GM18498 (cell line): Measurements from ENCODE around the gene OR9G1.
"Not testable (repeated sequence)": the region's sequence is repeated elsewhere in the genome, so short reads cannot be mapped to it uniquely, and the experiment has no call there.

Experiments used
- ATAC-seq: cut with Tn5 transposase; IDR thresholded peaks from one replicate; pipeline ENCODE4 v1.9.1; 2021; ENCODE audit warnings: mild to moderate bottlenecking, moderate library complexity; ENCODE audit not compliant: unreplicated experiment

Gene OR9G1, protein sequence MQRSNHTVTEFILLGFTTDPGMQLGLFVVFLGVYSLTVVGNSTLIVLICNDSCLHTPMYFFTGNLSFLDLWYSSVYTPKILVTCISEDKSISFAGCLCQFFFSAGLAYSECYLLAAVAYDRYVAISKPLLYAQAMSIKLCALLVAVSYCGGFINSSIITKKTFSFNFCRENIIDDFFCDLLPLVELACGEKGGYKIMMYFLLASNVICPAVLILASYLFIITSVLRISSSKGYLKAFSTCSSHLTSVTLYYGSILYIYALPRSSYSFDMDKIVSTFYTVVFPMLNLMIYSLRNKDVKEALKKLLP

DNA sequence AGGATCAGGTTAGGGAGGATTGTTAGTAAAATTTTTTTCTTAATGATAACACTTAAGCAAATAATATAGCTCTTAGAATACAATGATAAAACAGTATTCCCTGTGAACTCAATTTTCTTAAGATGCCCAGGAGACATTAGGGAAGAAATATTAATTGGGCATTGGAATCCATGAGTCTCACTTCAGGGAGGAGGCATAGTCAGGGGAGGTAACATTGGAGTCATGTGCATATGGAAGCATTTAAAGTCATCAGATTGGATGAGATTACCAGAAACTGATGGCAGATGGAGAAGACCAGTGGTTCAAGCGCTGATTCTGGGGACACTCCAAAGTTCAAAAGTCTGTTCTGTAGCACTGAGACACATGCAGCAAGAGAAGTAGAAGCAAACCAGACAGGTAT is at the start of gene OR9G1:
TSS of gene OR9G1 (plus strand) at position 301 of the 400 bp plus-strand sequence. CDS start 1,293 bp downstream, outside the sequence.
- no peak for ATAC-seq

DNA sequence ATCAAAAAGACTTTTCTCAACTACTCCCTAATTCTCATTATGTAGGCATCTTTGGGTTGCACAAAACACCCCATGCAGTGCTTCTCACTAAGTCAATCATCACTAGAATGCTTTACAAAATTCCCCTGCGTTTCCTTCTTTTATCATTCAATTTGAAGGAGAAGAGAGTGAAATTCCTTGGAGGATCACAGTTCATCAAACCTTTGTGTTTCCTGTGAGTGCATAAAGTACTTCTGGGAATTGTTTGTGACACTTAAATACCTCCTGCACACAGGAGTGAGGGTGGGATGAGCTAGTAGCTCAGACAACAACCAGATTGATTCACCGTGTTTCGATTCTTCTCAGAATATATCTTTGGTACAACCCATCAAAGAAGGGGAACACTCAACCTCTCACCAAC is 39.1 kb upstream of the OR9G1 start:
- no peak for ATAC-seq

DNA sequence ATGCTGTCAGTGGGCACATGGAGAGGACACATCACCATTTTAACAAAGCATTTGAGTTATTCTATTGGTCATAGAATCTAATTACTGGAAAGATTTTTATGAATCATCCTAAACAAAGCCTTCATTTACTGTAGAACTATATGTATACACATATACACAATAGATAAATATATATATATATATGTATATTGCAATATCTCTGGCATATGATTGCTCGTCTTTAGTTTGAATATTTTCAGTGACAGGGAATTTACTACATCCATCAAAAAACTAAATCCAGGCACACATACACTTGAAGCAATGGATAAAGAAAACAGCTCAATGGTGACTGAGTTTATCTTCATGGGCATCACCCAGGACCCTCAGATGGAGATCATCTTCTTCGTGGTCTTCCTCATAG is 35.5 kb upstream of the OR9G1 start, which contains the start of gene OR5AR1:
TSS of gene OR5AR1 (plus strand) at position 301 of the 400 bp plus-strand sequence. CDS start at position 301, 0 bp downstream.
- no peak for ATAC-seq

DNA sequence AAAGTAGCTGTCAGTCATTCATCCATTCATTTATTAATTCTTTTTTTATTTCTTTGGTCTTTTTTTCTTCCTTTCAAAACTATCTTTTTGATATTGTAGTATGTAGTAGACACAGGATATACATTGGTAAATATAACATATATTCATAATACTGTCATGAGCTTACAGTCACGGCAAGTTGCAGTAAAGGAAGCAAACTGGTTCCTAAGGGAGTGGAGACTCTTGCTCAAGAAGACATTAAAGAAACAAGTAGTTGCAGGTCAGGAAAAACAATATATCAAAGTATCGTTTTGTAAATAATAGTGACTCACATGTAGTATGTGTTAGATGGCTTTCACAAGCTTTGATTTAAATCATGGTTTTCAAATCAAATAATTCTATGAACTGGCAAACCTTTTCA is 27.9 kb upstream of the OR9G1 start:
- ATAC-seq = no peak

DNA sequence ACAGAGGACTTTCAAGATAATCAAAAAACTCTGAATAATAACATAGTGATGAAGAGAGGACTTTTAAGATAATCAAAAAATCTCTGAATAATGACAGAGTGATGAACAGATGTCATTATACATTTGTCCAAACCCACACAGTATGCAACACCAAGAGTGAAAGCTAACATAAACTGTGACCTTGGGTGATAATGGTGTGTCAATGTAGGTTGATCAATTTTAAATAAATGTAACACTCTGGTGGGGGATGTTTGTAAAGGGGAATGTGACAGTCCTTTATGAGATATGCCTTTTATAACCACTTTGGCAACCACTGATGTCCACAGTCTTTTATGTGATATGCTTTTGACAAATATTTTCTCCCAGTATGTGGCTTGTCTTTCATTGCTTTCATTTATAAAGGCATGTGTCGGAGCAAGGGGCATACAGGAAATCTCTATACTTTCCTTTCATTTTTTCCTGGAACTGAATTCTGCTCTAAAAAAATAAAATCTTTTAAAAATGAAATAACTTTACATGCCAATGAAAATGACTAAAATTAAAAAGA is 10.3 kb upstream of the OR9G1 start:
- ATAC-seq = no peak

DNA sequence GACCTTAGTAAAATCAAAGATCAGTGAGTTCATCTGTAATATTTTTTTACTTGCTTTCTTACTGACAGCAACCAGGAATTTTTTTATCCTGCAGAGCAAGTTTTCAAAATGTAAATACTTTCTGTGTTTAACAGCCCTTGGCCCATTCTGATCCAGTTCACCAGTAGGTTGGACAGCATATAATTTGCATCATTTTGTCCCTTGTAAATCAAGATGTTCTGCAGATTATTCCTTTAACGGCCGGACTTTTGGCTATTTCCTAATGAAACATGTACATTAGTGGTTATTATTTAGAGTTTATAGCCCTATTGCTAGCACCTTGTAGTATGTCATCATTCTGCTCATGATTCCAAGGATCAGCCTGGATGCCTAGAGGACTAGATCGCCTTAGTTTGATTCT is 7.7 kb upstream of the OR9G1 start:
- not testable (repeated sequence) for ATAC-seq

DNA sequence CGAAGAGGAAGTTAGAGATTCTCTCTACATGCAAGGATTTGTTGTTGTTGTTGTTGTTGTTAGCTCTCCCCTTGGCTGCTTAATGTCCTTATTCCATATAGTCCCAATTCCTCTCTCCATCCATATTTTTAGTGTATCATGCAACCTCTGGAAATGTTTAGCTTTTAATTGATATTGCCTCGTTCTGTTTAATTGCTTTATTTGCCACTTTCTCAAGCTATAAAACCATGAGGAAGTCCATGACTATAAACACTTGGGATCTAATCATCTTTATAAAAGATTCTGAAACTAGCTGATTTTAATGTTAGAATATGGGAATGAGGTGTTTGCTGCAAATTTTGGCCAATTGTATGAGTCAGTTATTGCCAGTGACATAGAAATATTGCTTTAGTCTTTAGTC is 5.5 kb upstream of the OR9G1 start:
- no peak for ATAC-seq

DNA sequence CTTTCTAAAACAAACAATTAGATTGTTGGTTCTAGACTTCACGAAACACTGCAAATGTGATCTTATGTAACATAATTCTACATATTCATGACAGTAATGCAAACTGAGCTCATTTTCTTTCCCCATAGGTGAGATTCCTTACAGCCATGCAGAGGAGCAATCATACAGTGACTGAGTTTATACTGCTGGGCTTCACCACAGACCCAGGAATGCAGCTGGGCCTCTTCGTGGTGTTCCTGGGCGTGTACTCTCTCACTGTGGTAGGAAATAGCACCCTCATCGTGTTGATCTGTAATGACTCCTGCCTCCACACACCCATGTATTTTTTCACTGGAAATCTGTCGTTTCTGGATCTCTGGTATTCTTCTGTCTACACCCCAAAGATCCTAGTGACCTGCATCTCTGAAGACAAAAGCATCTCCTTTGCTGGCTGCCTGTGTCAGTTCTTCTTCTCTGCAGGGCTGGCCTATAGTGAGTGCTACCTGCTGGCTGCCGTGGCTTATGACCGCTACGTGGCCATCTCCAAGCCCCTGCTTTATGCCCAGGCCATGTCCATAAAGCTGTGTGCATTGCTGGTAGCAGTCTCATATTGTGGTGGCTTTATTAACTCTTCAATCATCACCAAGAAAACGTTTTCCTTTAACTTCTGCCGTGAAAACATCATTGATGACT is 1.5 kb downstream of the OR9G1 start:
- ATAC-seq = no peak

DNA sequence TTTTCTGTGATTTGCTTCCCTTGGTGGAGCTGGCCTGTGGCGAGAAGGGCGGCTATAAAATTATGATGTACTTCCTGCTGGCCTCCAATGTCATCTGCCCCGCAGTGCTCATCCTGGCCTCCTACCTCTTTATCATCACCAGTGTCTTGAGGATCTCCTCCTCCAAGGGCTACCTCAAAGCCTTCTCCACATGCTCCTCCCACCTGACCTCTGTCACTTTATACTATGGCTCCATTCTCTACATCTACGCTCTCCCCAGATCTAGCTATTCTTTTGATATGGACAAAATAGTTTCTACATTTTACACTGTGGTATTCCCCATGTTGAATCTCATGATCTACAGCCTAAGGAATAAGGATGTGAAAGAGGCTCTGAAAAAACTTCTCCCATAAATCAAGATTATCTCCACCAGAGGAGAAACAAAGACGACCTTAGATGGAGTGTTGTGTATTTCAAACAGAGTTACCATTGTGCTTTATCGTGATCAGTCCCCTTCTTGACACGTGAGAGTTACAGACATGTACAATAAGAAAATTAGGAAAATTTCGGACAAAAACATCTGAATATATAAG is 2.1 kb downstream of the OR9G1 start:
- no peak for ATAC-seq

DNA sequence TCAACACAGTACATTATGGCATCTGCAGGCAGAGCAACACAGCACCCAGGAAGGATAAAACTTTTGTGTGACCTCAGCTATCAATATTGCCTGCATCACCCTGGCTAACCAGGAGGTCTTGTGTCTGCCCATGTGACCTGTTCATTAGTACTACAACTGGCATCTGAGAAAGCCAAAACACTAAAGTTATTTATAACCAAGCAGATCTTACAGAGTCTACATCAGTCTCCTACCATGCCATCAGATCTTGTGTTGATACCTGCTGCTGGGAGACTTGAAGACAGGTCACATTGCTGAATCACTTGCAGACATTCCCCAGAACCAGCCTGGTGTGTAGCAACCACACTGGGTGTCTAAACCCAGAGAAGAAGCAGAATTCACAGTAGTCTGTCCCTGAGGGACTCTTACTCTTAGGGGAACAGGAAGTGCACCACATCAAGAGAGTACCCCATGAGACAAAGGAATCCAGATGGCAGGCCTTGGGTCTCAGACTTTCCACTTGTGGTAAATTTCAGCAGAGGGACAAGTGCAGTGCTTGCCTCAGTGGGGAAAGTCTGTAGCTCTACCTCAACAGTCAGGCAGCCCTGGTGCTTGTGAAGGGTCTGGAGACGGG is 7.0 kb downstream of the OR9G1 start:
- ATAC-seq = no peak

DNA sequence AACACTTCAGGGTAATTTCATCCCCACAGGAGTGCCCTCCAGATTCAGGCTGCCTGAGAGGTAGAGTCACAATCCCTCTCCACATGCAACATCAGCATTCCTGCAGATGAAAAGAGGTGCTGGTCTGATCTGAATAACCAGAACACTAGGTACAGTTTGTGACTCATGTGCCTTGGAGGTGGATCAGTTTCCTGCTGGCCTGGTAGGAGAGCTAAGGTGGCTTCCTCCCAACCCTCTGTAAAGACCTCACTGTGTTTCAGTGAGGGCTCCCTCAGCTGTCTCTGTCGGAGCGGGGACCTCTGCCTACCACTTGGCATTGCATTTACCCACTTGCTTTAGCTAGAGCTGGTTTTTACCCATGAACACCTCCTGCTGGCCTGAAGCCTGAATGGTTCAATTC is 7.6 kb downstream of the OR9G1 start:
- ATAC-seq = no peak

DNA sequence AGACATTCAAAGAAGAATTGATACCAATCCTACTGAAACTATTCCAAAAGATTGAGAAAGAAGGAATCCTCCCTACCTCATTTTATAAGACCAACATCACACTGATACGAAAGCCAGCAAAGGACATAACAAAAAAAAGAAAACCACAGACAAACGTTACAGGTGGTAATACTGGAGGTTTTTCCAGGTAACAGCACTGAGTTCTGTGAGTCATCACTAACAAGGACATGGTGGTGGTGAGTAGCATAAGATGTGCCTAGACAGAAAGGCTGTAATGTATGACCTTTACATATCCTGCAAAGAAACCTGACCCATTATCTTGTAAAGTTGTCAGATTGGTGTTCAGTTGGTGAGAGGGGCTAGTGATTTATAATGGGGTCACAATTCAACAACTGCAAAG is 15.3 kb downstream of the OR9G1 start:
- ATAC-seq = no peak

DNA sequence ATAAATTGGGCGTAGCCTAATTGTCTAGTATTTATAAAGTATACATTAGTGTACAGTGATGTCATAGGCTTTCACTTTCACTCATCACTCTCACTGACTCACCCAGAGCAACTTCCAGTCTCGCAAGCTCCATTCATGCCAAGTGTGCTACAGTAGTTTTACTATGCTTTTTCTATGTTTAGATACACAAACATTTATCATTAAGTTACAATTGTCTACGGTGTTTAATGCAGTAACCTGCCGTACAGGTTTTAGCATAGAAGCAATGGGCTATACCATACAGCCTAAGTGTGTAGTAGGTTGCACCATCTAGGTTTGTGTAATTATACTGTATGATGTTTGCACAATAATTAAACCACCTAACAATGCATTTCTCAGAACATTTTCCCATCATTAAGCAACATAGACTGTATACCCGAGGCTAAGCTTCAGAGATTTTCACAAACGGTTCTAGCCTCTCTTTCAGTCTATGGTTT is 17.5 kb downstream of the OR9G1 start:
- no peak for ATAC-seq

DNA sequence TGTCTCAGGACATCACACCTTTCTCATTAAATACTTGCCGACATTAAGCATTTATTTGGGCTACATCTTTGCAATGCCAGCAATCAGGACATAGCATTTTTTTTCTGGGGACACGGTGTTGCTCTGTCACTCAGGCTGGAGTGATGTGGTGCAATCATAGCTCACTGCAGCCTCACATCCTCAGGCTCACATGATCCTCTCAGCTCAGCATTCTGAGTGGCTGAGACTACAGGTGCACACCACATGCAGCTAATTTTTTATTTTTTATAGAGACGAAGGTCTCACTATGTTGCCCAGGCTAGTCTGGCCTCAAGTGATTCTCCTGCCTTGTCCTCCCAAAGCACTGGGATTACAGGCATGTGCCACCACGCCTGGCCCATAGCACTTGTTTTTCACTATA is 21.6 kb downstream of the OR9G1 start:
- ATAC-seq = no peak

DNA sequence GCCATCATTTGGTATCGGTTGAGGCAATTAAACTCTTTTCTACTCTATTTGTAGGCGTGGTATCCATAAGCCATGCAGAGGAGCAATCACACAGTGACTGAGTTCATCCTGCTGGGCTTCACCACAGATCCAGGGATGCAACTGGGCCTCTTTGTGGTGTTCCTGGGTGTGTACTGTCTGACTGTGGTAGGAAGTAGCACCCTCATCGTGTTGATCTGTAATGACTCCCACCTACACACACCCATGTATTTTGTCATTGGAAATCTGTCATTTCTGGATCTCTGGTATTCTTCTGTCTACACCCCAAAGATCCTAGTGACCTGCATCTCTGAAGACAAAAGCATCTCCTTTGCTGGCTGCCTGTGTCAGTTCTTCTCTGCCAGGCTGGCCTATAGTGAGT is 41.2 kb downstream of the OR9G1 start:
- ATAC-seq = no peak

DNA sequence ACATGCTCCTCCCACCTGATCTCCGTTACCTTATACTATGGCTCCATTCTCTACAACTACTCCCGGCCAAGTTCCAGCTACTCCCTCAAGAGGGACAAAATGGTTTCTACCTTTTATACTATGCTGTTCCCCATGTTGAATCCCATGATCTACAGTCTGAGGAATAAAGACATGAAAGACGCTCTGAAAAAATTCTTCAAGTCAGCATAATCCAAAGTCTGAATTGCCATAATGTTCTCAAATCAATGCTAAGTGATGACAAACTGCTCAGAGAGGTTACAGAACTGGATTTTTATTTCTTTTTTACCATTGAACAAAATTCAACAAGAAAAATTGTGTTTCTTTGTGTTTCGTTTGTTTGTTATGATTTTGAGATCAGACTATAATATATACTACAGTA is 42.0 kb downstream of the OR9G1 start:
- no peak for ATAC-seq

DNA sequence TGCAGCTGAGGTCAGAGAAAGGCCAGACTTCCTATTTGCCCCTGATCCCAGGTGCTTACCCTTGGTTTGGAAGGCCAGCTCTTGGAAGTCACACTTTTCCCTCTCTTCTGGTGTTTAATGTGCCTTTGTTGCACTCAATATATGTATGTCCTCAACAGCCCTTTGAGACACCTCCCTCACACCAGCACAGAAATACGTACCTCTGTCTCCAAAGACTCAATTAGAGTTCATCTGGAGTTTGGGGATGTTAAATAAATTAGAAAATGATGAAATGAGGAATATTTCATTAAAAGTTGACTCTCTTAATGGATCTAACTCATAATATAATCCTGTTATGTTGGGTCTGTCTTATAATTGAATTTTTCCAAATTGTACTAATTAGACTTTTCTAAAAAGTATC is 49.7 kb downstream of the OR9G1 start, which contains the start of gene OR9G4:
TSS of gene OR9G4 (minus strand) at position 101 of the 400 bp plus-strand sequence. CDS start 4,931 bp downstream, outside the sequence.
- ATAC-seq = no peak

DNA sequence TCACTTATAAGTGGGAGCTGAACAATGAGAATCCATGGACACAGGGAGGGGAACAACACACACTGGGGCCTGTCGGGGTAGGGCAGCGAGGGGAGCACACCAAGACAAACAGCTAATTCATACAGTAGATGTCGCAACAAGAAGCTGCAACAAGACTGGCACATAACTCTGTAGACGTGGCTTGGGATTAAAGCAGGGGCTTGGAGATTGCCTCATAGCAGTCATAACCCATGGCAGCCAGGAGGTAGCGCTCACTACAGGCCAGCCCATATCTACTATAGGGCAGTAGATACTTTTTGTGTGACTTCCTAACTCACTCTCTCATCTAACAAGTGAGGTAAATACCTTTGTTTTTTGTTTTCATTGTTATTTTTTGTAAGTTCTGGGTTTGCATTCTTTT is 51.3 kb downstream of the OR9G1 start:
- no peak for ATAC-seq

DNA sequence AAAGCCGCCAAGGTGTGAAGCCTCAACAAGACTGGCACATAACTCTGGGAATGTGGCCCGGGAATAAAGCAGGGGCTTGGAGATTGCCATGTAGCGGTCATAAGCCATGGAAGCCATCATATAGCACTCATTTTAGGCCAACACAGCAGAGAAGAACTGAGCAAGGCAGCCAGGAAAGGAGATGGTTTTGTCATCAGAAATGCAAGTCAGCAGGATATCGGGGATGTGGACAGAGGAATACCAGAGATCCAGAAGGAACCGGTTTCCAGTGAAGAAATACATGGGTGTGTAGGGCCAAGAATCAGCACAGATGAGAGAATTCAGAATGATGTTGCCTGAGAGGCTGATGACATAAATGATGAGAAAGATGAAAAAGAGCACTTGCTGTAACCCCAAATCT is 52.6 kb downstream of the OR9G1 start:
- ATAC-seq = no peak
